Caco-2 (cell line): ENCODE measurements around the gene POLR3G. TPM values are rescaled to one million over a fixed set of nuclear protein-coding genes. Genes with fewer than 3 reads are reported as not detected.

Experiments used
- BruUV-seq: library from RNA; stranded (reverse); fragments of 400-500 nt; replicated peaks from 2 replicates; lab custom pipeline; 2021; lab: Mats Ljungman, UMichigan
- CTCF ChIA-PET: fragments of 300-600 bp; sonication (Branson Sonifier 250); formaldehyde crosslinking; loops from one replicate; lab custom pipeline; 2022; ENCODE audit warnings: antibody characterized with exemption; lab: Charles Lee
- POLR2A ChIA-PET: fragments of 300-600 bp; sonication (Branson Sonifier 250); formaldehyde crosslinking; loops from one replicate; lab custom pipeline; 2022; ENCODE audit warnings: antibody characterized with exemption; lab: Charles Lee
- DNase-seq, 2 experiments: peaks; one replicate each; pipeline versions ENCODE4 v3.0.0 to v3.0.0-alpha.2; 2020 to 2022
- H3K27me3 ChIP-seq: replicated peaks from 2 replicates; pipeline ENCODE4 v1.6.0; 2011; ENCODE audit warnings: low read length; ENCODE audit not compliant: control insufficient read depth, insufficient read depth
- H3K36me3 ChIP-seq: 2 replicates; pipeline ENCODE4 v1.5.1; 2011; ENCODE audit warnings: low read length; ENCODE audit not compliant: control insufficient read depth, insufficient read depth
- H3K4me1 ChIP-seq: fragments of 250-450 bp; sonication (Bioruptor Pico); 2 replicates; pipeline ENCODE4 v1.5.1; 2020; ENCODE audit warnings: mild to moderate bottlenecking
- H3K4me3 ChIP-seq: 2 replicates; pipeline ENCODE4 v1.5.1; 2011; ENCODE audit warnings: low read depth, mild to moderate bottlenecking, control low read depth, low read length
- H3K9me3 ChIP-seq: fragments of 250-450 bp; sonication (Bioruptor Pico); 2 replicates; pipeline ENCODE4 v1.5.1; 2020; ENCODE audit warnings: mild to moderate bottlenecking, moderate library complexity
- H3K27ac Mint-ChIP-seq: one replicate; pipeline ENCODE4 v1.8.0; 2022; ENCODE audit warnings: mixed read lengths; ENCODE audit not compliant: unreplicated experiment
- H3K27me3 Mint-ChIP-seq: one replicate; pipeline ENCODE4 v1.8.0; 2022; ENCODE audit warnings: mixed read lengths; ENCODE audit not compliant: insufficient read depth, unreplicated experiment
- H3K36me3 Mint-ChIP-seq: one replicate; pipeline ENCODE4 v1.8.0; 2022; ENCODE audit warnings: mild to moderate bottlenecking, mixed read lengths; ENCODE audit not compliant: insufficient read depth, unreplicated experiment
- H3K4me1 Mint-ChIP-seq: one replicate; pipeline ENCODE4 v1.8.0; 2022; ENCODE audit warnings: low read depth, mixed read lengths; ENCODE audit not compliant: unreplicated experiment
- H3K4me3 Mint-ChIP-seq: one replicate; pipeline ENCODE4 v1.8.0; 2022; ENCODE audit warnings: mild to moderate bottlenecking, moderate library complexity, mixed read lengths; ENCODE audit not compliant: unreplicated experiment
- H3K9me3 Mint-ChIP-seq: one replicate; pipeline ENCODE4 v1.8.0; 2022; ENCODE audit warnings: mixed read lengths; ENCODE audit not compliant: unreplicated experiment
- CTCF ChIP-seq, 2 experiments: fragments of 200-600 bp in 1 of 2; IDR thresholded peaks; 1 replicate in 1 of 2; 2 replicates in 1 of 2; pipeline versions ENCODE4 v1.5.1 to v1.8.0; 2011 to 2022; ENCODE audit warnings: antibody characterized with exemption in 1 of 2, control low read depth in 1 of 2, inconsistent platforms in 1 of 2, low read depth in 1 of 2, low read length in 1 of 2, mild to moderate bottlenecking in 1 of 2, moderate library complexity in 1 of 2; ENCODE audit not compliant: insufficient read depth in 1 of 2, severe bottlenecking in 1 of 2, unreplicated experiment in 1 of 2
- intact Hi-C: fragments of 100-400 bp; cut with micrococcal nuclease; formaldehyde crosslinking; loops from one replicate; pipeline ENCODE4 v1.10.0; 2022; ENCODE audit not compliant: unreplicated experiment
- total RNA-seq: library from RNA; stranded (reverse); gene quantifications from 2 replicates; pipeline ENCODE4 v1.2.3, GENCODE V29; 2022

The POLR3G gene
- total RNA-seq, 1 experiment from 2014 or later = 5.4 TPM

GRCh38 chr5:90477073-90477472 lies 2.4 kb downstream of the POLR3G start:
- no TSS peak for BruUV-seq

GRCh38 chr5:90477621-90478215 lies 3.1 kb downstream of the POLR3G start:
- ChIA-PET CTCF (no interaction called here), POLR2A (no interaction called here)
- H3K4me1 Mint-ChIP-seq = peaks cover 6% of the 10 kb centered on the region
- intact Hi-C loops = no loop called here
- H3K36me3 Mint-ChIP-seq = peaks cover 11% of the 10 kb centered on the region
- TF ChIP-seq CTCF (IDR thresholded peaks at IDR 0.05; ENCODE audit: insufficient read depth in 1 of 2, low read depth in 1 of 2, low read length in 1 of 2, severe bottlenecking in 1 of 2, unreplicated experiment in 1 of 2) = no peak
- no peaks in the 10 kb centered on the region for H3K9me3 Mint-ChIP-seq
- no peak for DNase-seq
- H3K4me3 ChIP-seq = no peak overlapping the region
- no TSS peak for BruUV-seq
- H3K27me3 Mint-ChIP-seq = no peaks in the 10 kb centered on the region
- no peaks in the 10 kb centered on the region for H3K27me3 ChIP-seq
- H3K4me1 ChIP-seq = peaks cover 4% of the 10 kb centered on the region; the same call in 1 of the 2 replicates
- H3K4me3 Mint-ChIP-seq = no peak overlapping the region
- no peak overlapping the region for H3K27ac Mint-ChIP-seq
- H3K9me3 ChIP-seq = no peaks in the 10 kb centered on the region
- H3K36me3 ChIP-seq = no peaks in the 10 kb centered on the region

More at GRCh38 chr5:90477073-90477472, 2.4 kb downstream of the POLR3G start:
- intact Hi-C loops = no loop called here
- no peak for DNase-seq
- Histone ChIP-seq H3K27me3 (no peaks in the 10 kb centered on the region), H3K4me3 (no peak overlapping the region), H3K9me3 (no peaks in the 10 kb centered on the region), H3K36me3 (no peaks in the 10 kb centered on the region), H3K4me1 (peaks cover 7% of the 10 kb centered on the region; the same call in 1 of the 2 replicates)
- Mint-ChIP-seq H3K4me1 (peaks cover 6% of the 10 kb centered on the region), H3K27me3 (no peaks in the 10 kb centered on the region), H3K27ac (no peak overlapping the region), H3K36me3 (peaks cover 11% of the 10 kb centered on the region), H3K4me3 (no peak overlapping the region), H3K9me3 (no peaks in the 10 kb centered on the region)
- POLR2A ChIA-PET = no interaction called here
- no peak for TF ChIP-seq CTCF (IDR thresholded peaks at IDR 0.05; ENCODE audit: insufficient read depth in 1 of 2, low read depth in 1 of 2, low read length in 1 of 2, severe bottlenecking in 1 of 2, unreplicated experiment in 1 of 2)
- CTCF ChIA-PET = no interaction called here

GRCh38 chr5:90479611-90480385 lies 5.1 kb downstream of the POLR3G start:
- Histone ChIP-seq H3K9me3 (no peaks in the 10 kb centered on the region), H3K4me1 (0 out of 2 replicates have a peak, but pooled peaks cover 1% of the 10 kb centered on the region), H3K27me3 (no peaks in the 10 kb centered on the region), H3K4me3 (no peak overlapping the region), H3K36me3 (no peaks in the 10 kb centered on the region)
- POLR2A ChIA-PET = no interaction called here
- peaks cover under 1% of the 10 kb centered on the region for H3K36me3 Mint-ChIP-seq
- no TSS peak for BruUV-seq
- DNase-seq = no peak
- H3K27ac Mint-ChIP-seq = no peak overlapping the region
- H3K4me1 Mint-ChIP-seq = peaks cover 6% of the 10 kb centered on the region
- no peaks in the 10 kb centered on the region for H3K27me3 Mint-ChIP-seq
- no peak overlapping the region for H3K4me3 Mint-ChIP-seq
- intact Hi-C loops = no loop called here
- TF ChIP-seq CTCF (IDR thresholded peaks at IDR 0.05; ENCODE audit: insufficient read depth in 1 of 2, low read depth in 1 of 2, low read length in 1 of 2, severe bottlenecking in 1 of 2, unreplicated experiment in 1 of 2) = no peak
- no peaks in the 10 kb centered on the region for H3K9me3 Mint-ChIP-seq
- CTCF ChIA-PET = no interaction called here
